Embryonic facial prominence (tissue), 1 donor: Measurements from ENCODE around the gene DDAH1.
"Not testable (repeated sequence)": the region's sequence is repeated elsewhere in the genome, so short reads cannot be mapped to it uniquely, and the experiment has no call there.

ENCODE experiments used
- DNase-seq: peaks from one replicate; pipeline ENCODE4 v3.0.0-alpha.2; 2016; ENCODE audit errors: extremely low spot score

Gene DDAH1

GRCh38 chr1:85470130-85470529, 5.2 kb upstream of the DDAH1 start:
- not testable (repeated sequence) for DNase-seq

DNA sequence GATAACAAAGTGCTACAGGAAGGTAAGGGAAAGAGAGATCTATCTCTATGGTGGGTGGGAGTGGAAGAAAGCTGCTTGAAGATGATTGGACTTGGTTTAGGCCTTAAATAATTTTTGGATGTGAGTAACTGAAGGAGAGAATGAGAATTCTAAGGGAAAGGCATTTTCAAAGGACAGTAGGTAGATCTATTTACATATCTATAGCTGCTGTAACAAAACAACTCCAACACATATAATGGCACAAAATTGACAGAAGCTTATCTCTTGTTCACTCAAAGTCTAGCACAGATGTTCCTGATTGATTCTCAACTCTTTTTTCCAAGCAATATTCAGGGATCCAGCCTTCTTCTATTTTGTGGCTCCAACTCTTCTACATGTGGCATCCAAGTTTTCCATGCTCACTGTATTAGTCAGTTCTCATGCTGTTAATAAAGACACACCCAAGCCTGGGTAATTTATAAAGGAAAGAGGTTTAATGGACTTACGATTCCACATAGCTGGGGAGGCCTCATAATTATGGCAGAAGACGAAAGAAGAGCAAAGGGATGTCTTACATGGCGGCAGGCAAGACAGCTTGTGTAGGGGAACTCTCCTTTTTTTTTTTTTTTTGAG, 3.1 kb upstream of the DDAH1 start:
- no peak for DNase-seq

DNA sequence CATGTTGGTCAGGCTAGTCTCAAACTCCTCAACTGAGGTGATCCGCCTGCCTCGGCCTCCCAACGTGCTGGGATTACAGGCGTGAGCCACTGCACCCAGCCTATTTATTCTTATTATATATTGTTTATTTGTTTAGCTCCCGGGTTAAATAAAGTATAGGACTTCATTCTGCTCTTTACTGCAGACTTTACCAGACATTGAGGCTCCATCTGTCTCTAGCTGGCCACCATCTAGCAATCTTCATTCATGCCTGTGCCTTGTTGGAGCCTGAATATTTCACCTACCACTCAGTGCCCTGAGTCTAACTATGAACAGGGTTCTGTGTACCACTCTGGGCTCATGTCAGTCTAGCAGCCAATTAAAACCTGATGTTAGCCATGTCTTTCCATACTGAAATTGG, 2.1 kb upstream of the DDAH1 start:
- no peak for DNase-seq

- DNase-seq = no peak
Observed at GRCh38 chr1:85465786-85466134, 801 bp upstream of the DDAH1 start.

- DNase-seq = no peak
Observed at GRCh38 chr1:85464497-85465098, 361 bp downstream of the DDAH1 start.

DNA sequence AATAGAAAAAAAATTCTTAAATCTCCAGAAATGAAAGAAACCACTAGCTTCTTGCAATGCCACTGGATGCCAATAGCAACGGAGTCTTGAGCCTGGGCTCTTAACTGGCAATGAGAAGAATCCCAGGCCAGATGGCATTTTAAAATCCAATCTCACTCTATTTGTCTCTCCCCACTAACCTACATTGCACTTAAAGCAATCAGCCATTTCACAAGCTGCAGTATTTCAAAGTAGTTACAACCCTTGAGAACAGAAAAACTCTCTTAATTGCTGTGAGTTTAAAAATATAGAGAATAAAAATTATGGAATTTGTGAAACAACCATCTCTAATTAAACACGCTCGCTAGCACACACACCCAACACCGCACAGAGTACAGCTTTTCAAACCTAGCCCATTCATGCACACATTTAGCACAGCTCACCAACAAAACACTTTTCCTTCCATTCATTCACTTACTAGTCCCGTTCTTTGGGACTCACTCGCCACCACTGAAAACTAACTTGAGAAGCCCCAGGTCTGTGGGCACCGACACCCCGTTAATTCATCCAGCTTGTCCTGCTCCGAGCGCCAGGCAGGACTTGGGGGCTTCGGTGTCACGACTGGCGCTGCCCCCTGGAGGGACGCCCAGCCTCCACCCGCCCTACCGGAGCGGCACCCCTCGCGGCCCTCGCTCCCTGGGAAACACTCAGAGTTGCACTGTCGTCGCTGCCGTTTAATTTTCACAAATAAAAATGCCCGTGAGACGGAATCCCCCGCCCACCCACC, 1.0 kb downstream of the DDAH1 start:
- DNase-seq = no peak

DNA sequence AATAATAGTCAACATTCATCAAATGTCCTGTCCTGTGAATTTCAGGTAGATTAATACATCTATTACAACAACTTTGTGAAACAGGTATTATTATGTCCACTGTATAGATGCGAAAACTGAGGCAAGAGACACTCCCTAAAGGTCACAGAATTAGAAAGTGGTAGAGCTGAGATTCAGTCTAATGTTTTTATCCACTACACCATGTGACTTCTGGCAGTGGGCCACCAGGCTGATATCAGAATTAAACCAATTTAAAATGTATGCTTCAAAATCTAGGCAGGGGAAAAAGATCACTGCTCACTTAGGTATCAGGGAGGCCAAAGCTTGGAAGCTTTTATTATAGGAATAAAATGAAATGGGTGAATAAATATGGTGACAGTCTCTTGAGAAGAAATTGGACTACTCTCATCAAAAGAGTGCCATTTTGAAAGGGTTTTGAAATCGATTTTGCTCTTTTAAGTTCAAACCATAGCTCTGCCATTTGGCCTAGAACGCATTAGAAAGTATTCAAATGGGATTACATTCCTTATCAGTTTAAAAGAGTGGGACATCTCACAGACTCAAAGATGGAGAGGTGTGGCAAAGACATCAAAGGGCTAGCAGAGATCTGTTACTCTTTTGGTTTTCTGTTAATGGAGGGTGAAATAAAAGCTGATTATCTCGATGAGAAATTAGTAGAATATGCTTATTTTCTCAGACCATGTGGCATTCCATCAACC, 1.9 kb downstream of the DDAH1 start:
- DNase-seq = no peak

GRCh38 chr1:85461216-85461918, 3.6 kb downstream of the DDAH1 start:
- no peak for DNase-seq

GRCh38 chr1:85460555-85461088, 4.3 kb downstream of the DDAH1 start:
- no peak for DNase-seq

DNA sequence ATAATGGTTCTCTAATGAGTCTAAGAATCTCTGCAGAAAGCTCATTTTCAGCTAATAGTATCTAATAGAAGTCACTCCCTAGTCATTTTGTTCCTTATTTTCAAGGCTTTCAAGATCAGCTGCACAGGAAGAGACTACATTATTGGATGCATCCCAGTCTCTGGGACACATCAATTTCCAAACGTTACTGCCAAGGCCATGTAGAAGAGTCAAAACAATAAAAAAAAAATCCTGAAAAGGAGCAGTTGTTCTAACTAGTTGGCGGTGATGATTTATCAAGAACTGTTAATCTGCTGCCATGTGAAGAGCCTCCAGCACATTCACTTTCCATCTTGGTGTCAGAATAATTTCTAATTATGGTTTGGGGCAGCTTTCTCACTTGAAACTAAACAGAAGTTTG, 5.7 kb downstream of the DDAH1 start:
- DNase-seq = no peak

DNA sequence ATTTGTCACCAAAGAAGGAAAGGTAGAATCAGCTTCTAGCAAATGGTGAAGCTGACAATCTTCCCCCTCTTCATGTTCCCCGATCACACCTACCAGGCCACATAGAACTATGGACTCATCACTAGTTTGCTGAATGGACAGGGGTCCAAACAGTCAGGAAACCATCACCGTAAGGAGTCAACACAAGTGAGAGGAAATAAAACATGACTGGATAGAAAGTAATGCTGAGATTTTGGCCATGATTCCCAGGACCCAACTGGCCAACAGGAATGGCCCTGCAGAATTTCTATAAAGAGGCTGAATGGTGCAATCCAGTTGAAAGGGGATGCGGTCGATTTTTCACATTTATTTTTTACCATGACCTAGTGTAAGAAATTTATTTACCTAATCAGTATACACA, 10.7 kb downstream of the DDAH1 start:
- DNase-seq = no peak

DNA sequence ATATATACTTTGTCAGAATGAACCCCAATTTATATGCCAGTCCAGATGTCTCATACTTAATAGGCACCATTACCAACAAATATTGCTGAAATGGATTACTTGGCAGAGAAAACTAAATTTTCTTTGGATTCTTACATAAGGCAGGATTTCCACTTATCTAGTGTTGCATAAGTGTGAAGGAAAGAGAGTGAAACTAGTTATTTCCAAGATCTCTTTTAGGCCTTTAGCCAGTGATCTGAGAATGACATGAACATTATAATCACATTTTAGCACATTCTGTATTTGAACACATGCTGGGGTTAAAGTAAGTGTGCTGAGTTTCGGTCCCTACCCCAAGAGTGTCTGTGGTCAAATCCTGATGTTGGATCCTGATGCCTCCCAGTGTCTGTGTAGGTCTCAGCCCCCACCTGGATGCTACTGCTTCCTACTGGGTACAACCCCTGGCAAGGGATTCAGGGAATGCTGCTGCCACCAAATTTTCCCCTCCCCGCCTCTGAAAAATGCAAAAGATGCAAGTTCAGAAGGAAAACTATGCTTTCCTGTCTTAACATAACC, 11.2 kb downstream of the DDAH1 start:
- no peak for DNase-seq

DNA sequence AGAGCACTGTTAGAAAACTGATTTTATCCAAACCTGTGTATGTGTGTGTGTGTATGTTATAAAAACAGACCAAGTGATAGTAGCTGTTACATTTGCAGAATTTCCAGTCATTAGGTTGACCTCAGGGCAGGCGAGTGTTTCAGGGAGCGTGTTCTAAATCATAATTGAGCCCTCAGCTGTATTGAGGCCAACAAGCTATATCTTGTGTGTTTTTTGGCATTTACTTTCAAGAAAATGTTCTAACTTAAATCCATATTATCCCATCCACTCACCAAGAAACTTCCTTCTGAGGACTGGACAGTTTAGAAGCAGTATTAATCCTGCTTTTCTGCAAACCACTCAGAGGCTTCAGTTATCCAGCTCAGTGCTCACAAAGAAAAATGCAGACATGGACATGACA, 12.0 kb downstream of the DDAH1 start:
- DNase-seq = no peak

- no peak for DNase-seq
Observed at GRCh38 chr1:85451236-85451830, 13.6 kb downstream of the DDAH1 start.

DNA sequence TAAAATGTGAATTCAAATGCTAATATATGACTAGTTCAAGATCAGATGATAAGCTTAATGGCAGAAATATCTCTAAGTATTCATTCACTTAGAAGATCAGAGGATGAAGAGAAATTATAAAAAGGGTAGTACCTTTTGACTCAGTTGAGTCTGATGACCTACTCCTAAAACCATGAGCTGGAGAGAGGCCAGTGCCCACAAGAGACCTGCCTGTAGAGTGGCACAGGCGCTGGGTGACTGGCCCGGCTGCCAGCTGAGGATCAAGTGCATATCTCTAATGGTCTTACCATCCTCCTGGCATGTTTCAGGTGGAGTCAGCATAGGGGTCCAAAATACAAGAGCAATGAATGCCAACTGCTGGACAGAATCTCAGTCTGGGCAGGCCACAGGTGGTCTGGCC, 14.1 kb downstream of the DDAH1 start:
- no peak for DNase-seq

- no peak for DNase-seq
Observed at GRCh38 chr1:85449356-85449755, 15.6 kb downstream of the DDAH1 start.

GRCh38 chr1:85448358-85448757, 16.6 kb downstream of the DDAH1 start:
- no peak for DNase-seq

DNA sequence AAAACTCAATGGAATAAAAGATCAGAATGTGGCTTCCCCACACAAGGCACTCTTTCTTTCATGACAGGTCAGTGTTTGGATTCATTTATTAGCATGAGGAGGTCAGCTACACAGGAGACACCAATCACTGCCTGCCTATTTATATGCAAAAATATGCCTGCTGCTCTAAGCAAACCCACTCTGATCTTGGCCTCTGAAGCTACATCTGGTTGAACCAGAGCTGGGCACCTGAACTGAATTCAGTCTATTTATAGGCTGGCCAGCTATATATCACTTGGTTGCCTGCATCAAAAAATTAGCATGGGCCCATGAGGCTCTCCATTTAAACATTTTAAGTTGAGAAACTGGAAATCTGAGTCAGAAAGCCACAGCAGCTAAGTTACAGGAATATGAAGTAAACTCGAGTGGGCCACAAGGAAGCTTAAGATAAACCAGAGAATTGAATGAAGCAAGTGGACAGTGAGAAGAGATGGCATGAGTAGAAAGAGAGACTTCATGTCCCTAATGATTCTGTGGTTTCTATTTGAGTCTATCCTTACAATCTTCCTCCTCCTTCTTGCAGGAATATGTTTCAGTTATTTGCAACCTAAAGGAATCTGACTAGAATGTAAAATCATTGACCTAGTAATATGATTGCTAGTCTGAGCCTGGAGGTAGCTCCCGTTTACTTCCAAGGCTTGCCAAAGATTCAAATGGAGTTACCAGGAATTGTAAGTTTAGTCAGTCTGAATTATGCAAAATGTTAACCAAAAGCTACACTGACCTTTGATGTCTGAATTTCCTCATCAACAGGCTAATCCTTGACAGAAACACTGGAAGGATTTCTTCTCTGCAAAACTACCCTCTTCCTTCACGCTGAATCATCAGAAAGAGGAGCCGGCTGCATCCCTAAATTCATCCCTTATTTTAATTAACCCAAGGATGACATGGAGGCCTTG, 17.7 kb downstream of the DDAH1 start:
- DNase-seq = no peak

DNA sequence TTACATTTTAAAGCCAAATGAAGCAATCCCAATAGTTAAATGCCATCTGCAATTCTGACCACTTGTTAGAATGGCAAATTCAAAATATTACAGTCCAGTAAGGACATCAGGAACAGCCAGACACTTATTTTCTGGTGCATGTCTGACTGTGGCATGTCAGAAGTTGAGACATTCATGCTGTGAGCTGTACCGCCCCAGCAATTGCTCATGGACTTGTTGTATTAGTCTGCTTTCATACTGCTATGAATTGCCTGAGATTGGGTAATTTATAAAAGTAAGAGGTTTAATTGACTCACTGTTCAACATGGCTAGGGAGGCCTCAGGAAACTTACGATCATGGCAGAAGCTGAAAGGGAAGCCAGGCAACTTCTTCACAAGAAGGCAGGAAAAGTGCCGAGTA, 19.1 kb downstream of the DDAH1 start:
- DNase-seq = no peak

GRCh38 chr1:85444381-85444780, 20.6 kb downstream of the DDAH1 start:
- DNase-seq = no peak
